Measurements from ENCODE around the gene ABCC11.

Gene ABCC11

GRCh38 chr16:48279199-48279598, 31.9 kb upstream of the ABCC11 start:
- H3K27me3 ChIP-seq (ENCODE audit: control insufficient read depth, insufficient read depth, low read length, poor library complexity, severe bottlenecking) = no peaks in the 10 kb centered on the region
- no peak overlapping the region for H3K27ac ChIP-seq (ENCODE audit: insufficient read depth, low read depth, low read length, poor library complexity, severe bottlenecking)
- H3K9me3 ChIP-seq (ENCODE audit: control insufficient read depth, low read length) = no peaks in the 10 kb centered on the region
- H3K36me3 ChIP-seq (ENCODE audit: control insufficient read depth, insufficient read depth, low read length) = no peaks in the 10 kb centered on the region
- 92 to 97% methylated on average over 2 of the region's 2 CpGs for whole genome bisulfite sequencing, 2 experiments
- H3K4me1 ChIP-seq (ENCODE audit: control insufficient read depth, insufficient read depth, low read length) = no peaks in the 10 kb centered on the region
- no peak overlapping the region for H3K4me3 ChIP-seq (ENCODE audit: insufficient read depth, low read depth, low read length)

GRCh38 chr16:48277158-48277557, 29.8 kb upstream of the ABCC11 start:
- H3K9me3 ChIP-seq (ENCODE audit: control insufficient read depth, low read length) = no peaks in the 10 kb centered on the region
- H3K4me3 ChIP-seq (ENCODE audit: insufficient read depth, low read depth, low read length) = no peak overlapping the region
- H3K27me3 ChIP-seq (ENCODE audit: control insufficient read depth, insufficient read depth, low read length, poor library complexity, severe bottlenecking) = no peaks in the 10 kb centered on the region
- H3K4me1 ChIP-seq (ENCODE audit: control insufficient read depth, insufficient read depth, low read length) = no peaks in the 10 kb centered on the region
- 96% methylated on average over 5 of the region's 5 CpGs for WGBS, 2 experiments
- H3K36me3 ChIP-seq (ENCODE audit: control insufficient read depth, insufficient read depth, low read length) = no peaks in the 10 kb centered on the region
- no peak overlapping the region for H3K27ac ChIP-seq (ENCODE audit: insufficient read depth, low read depth, low read length, poor library complexity, severe bottlenecking)

- no peak overlapping the region for H3K4me3 ChIP-seq (ENCODE audit: insufficient read depth, low read depth, low read length)
- no peaks in the 10 kb centered on the region for H3K27me3 ChIP-seq (ENCODE audit: control insufficient read depth, insufficient read depth, low read length, poor library complexity, severe bottlenecking)
- no peaks in the 10 kb centered on the region for H3K4me1 ChIP-seq (ENCODE audit: control insufficient read depth, insufficient read depth, low read length)
- WGBS, 2 experiments = 82 to 84% methylated on average over 4 of the region's 4 CpGs
- H3K9me3 ChIP-seq (ENCODE audit: control insufficient read depth, low read length) = no peaks in the 10 kb centered on the region
- no peak overlapping the region for H3K27ac ChIP-seq (ENCODE audit: insufficient read depth, low read depth, low read length, poor library complexity, severe bottlenecking)
- no peaks in the 10 kb centered on the region for H3K36me3 ChIP-seq (ENCODE audit: control insufficient read depth, insufficient read depth, low read length)
Observed at GRCh38 chr16:48276102-48276501, 28.8 kb upstream of the ABCC11 start.

- Histone ChIP-seq H3K4me1 (ENCODE audit: control insufficient read depth, insufficient read depth, low read length) (no peaks in the 10 kb centered on the region), H3K4me3 (ENCODE audit: insufficient read depth, low read depth, low read length) (no peak overlapping the region), H3K27me3 (ENCODE audit: control insufficient read depth, insufficient read depth, low read length, poor library complexity, severe bottlenecking) (no peaks in the 10 kb centered on the region), H3K9me3 (ENCODE audit: control insufficient read depth, low read length) (no peaks in the 10 kb centered on the region), H3K36me3 (ENCODE audit: control insufficient read depth, insufficient read depth, low read length) (no peaks in the 10 kb centered on the region), H3K27ac (ENCODE audit: insufficient read depth, low read depth, low read length, poor library complexity, severe bottlenecking) (no peak overlapping the region)
- 100% methylated on average over 1 of the region's 1 CpG for WGBS, 2 experiments
Observed at GRCh38 chr16:48274476-48274875, 27.1 kb upstream of the ABCC11 start.

- Histone ChIP-seq H3K4me1 (ENCODE audit: control insufficient read depth, insufficient read depth, low read length) (no peaks in the 10 kb centered on the region), H3K4me3 (ENCODE audit: insufficient read depth, low read depth, low read length) (no peak overlapping the region), H3K9me3 (ENCODE audit: control insufficient read depth, low read length) (no peaks in the 10 kb centered on the region), H3K27ac (ENCODE audit: insufficient read depth, low read depth, low read length, poor library complexity, severe bottlenecking) (no peak overlapping the region), H3K36me3 (ENCODE audit: control insufficient read depth, insufficient read depth, low read length) (no peaks in the 10 kb centered on the region), H3K27me3 (ENCODE audit: control insufficient read depth, insufficient read depth, low read length, poor library complexity, severe bottlenecking) (no peaks in the 10 kb centered on the region)
- 83 to 86% methylated on average over 8 of the region's 8 CpGs for WGBS, 2 experiments
Observed at GRCh38 chr16:48272837-48273421, 25.6 kb upstream of the ABCC11 start.

- H3K27me3 ChIP-seq (ENCODE audit: control insufficient read depth, insufficient read depth, low read length, poor library complexity, severe bottlenecking) = no peaks in the 10 kb centered on the region
- H3K27ac ChIP-seq (ENCODE audit: insufficient read depth, low read depth, low read length, poor library complexity, severe bottlenecking) = no peak overlapping the region
- no peaks in the 10 kb centered on the region for H3K9me3 ChIP-seq (ENCODE audit: control insufficient read depth, low read length)
- H3K4me1 ChIP-seq (ENCODE audit: control insufficient read depth, insufficient read depth, low read length) = no peaks in the 10 kb centered on the region
- H3K36me3 ChIP-seq (ENCODE audit: control insufficient read depth, insufficient read depth, low read length) = no peaks in the 10 kb centered on the region
- H3K4me3 ChIP-seq (ENCODE audit: insufficient read depth, low read depth, low read length) = no peak overlapping the region
- WGBS, 2 experiments = 98 to 100% methylated on average over 5 of the region's 5 CpGs
Observed at GRCh38 chr16:48271728-48272127, 24.4 kb upstream of the ABCC11 start.

GRCh38 chr16:48269011-48269410, 21.7 kb upstream of the ABCC11 start:
- no peaks in the 10 kb centered on the region for H3K27me3 ChIP-seq (ENCODE audit: control insufficient read depth, insufficient read depth, low read length, poor library complexity, severe bottlenecking)
- no peak overlapping the region for H3K4me3 ChIP-seq (ENCODE audit: insufficient read depth, low read depth, low read length)
- no peaks in the 10 kb centered on the region for H3K36me3 ChIP-seq (ENCODE audit: control insufficient read depth, insufficient read depth, low read length)
- no peaks in the 10 kb centered on the region for H3K4me1 ChIP-seq (ENCODE audit: control insufficient read depth, insufficient read depth, low read length)
- H3K9me3 ChIP-seq (ENCODE audit: control insufficient read depth, low read length) = no peaks in the 10 kb centered on the region
- H3K27ac ChIP-seq (ENCODE audit: insufficient read depth, low read depth, low read length, poor library complexity, severe bottlenecking) = no peak overlapping the region

GRCh38 chr16:48262631-48263030, 15.3 kb upstream of the ABCC11 start:
- no peaks in the 10 kb centered on the region for H3K4me1 ChIP-seq (ENCODE audit: control insufficient read depth, insufficient read depth, low read length)
- 100% methylated on average over 1 of the region's 2 CpGs; no CpG with 5 or more reads in 1 of the 2 experiments for WGBS, 2 experiments
- H3K36me3 ChIP-seq (ENCODE audit: control insufficient read depth, insufficient read depth, low read length) = peaks cover 28% of the 10 kb centered on the region
- no peaks in the 10 kb centered on the region for H3K27me3 ChIP-seq (ENCODE audit: control insufficient read depth, insufficient read depth, low read length, poor library complexity, severe bottlenecking)
- H3K27ac ChIP-seq (ENCODE audit: insufficient read depth, low read depth, low read length, poor library complexity, severe bottlenecking) = no peak overlapping the region
- no peaks in the 10 kb centered on the region for H3K9me3 ChIP-seq (ENCODE audit: control insufficient read depth, low read length)
- H3K4me3 ChIP-seq (ENCODE audit: insufficient read depth, low read depth, low read length) = no peak overlapping the region

- Histone ChIP-seq H3K27me3 (ENCODE audit: control insufficient read depth, insufficient read depth, low read length, poor library complexity, severe bottlenecking) (no peaks in the 10 kb centered on the region), H3K4me3 (ENCODE audit: insufficient read depth, low read depth, low read length) (no peak overlapping the region), H3K36me3 (ENCODE audit: control insufficient read depth, insufficient read depth, low read length) (peaks cover 28% of the 10 kb centered on the region), H3K9me3 (ENCODE audit: control insufficient read depth, low read length) (no peaks in the 10 kb centered on the region), H3K27ac (ENCODE audit: insufficient read depth, low read depth, low read length, poor library complexity, severe bottlenecking) (no peak overlapping the region), H3K4me1 (ENCODE audit: control insufficient read depth, insufficient read depth, low read length) (no peaks in the 10 kb centered on the region)
- WGBS, 2 experiments = 95 to 100% methylated on average over 1 of the region's 1 CpG
Observed at GRCh38 chr16:48261569-48261968, 14.2 kb upstream of the ABCC11 start.

GRCh38 chr16:48256579-48257177, 9.3 kb upstream of the ABCC11 start:
- Histone ChIP-seq H3K4me1 (ENCODE audit: control insufficient read depth, insufficient read depth, low read length) (no peaks in the 10 kb centered on the region), H3K4me3 (ENCODE audit: insufficient read depth, low read depth, low read length) (no peak overlapping the region), H3K36me3 (ENCODE audit: control insufficient read depth, insufficient read depth, low read length) (peaks cover 12% of the 10 kb centered on the region), H3K27ac (ENCODE audit: insufficient read depth, low read depth, low read length, poor library complexity, severe bottlenecking) (no peak overlapping the region), H3K27me3 (ENCODE audit: control insufficient read depth, insufficient read depth, low read length, poor library complexity, severe bottlenecking) (no peaks in the 10 kb centered on the region), H3K9me3 (ENCODE audit: control insufficient read depth, low read length) (no peaks in the 10 kb centered on the region)
- WGBS, 2 experiments = 95 to 97% methylated on average over 6 to 7 of the region's 7 CpGs
